Measurements from ENCODE around the gene PITX1. TPM values are rescaled to one million over a fixed set of nuclear protein-coding genes. Genes with fewer than 3 reads are reported as not detected.

The PITX1 gene
- total and polyA plus RNA-seq, 2 donors (not counting 1 experiment from before 2014, with no cell fraction given) = 1.7 to 3.1 TPM

DNA sequence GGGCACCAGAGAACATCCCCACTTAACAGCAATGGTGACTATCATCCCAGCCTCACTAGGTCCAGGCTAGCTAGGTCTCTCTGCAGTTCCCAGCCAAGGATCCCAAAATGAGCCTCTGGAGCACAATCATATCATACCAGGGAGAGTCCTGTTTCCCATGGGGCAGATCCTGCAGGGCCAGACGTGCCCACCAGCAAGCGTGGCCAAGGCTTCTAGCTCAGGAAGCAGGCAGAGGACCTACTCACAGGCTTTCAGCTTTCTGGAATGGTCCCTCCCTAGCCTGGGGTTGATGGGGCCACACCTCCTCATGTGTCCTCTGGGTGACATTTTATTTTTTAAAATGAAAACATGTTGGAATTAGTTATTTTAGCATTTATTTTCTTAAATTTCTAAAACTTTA is 45.7 kb upstream of the PITX1 start:
- DNase-seq (ENCODE audit: low read depth in 2 of 2) = no peak
- Histone ChIP-seq H4K20me1 (ENCODE audit: control insufficient read depth, extremely low read depth, insufficient read depth, low read length) (no peaks in the 10 kb centered on the region), H3K79me2 (ENCODE audit: control insufficient read depth, insufficient read depth, low read length) (no peaks in the 10 kb centered on the region), H2AFZ (ENCODE audit: low read length) (no peak overlapping the region), H3K27me3 (ENCODE audit: control insufficient read depth, insufficient read depth, low read length) (peaks cover 3% of the 10 kb centered on the region), H3K9ac (ENCODE audit: insufficient read depth, low read length) (no peak overlapping the region), H3K27ac (ENCODE audit: insufficient read depth, low read length) (no peak overlapping the region), H3K9me3 (ENCODE audit: control insufficient read depth, insufficient read depth, low read depth, low read length) (no peaks in the 10 kb centered on the region), H3K4me2 (ENCODE audit: extremely low read depth, insufficient read depth, low read length) (no peak overlapping the region), H3K4me3 (replicated peaks in 1 of 4; ENCODE audit: control extremely low read depth in 1 of 4, insufficient read depth in 1 of 4, low read depth in 3 of 4, low read length in 4 of 4) (no peak overlapping the region), H3K4me1 (ENCODE audit: control insufficient read depth, extremely low read depth, insufficient read depth, low read length) (no peaks in the 10 kb centered on the region), H3K36me3 (ENCODE audit: control insufficient read depth, insufficient read depth, low read length) (no peaks in the 10 kb centered on the region)
- TF ChIP-seq, protein P1, sequence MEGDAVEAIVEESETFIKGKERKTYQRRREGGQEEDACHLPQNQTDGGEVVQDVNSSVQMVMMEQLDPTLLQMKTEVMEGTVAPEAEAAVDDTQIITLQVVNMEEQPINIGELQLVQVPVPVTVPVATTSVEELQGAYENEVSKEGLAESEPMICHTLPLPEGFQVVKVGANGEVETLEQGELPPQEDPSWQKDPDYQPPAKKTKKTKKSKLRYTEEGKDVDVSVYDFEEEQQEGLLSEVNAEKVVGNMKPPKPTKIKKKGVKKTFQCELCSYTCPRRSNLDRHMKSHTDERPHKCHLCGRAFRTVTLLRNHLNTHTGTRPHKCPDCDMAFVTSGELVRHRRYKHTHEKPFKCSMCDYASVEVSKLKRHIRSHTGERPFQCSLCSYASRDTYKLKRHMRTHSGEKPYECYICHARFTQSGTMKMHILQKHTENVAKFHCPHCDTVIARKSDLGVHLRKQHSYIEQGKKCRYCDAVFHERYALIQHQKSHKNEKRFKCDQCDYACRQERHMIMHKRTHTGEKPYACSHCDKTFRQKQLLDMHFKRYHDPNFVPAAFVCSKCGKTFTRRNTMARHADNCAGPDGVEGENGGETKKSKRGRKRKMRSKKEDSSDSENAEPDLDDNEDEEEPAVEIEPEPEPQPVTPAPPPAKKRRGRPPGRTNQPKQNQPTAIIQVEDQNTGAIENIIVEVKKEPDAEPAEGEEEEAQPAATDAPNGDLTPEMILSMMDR (conservative IDR thresholded peaks at IDR 0.05 in 1 of 2, IDR thresholded peaks at IDR 0.05 in 1 of 2; ENCODE audit: low read depth in 1 of 2, low read length in 2 of 2) = no peak
- TF ChIP-seq EZH2 (IDR thresholded peaks at IDR 0.05; ENCODE audit: low read length, missing control alignments) = no peak

DNA sequence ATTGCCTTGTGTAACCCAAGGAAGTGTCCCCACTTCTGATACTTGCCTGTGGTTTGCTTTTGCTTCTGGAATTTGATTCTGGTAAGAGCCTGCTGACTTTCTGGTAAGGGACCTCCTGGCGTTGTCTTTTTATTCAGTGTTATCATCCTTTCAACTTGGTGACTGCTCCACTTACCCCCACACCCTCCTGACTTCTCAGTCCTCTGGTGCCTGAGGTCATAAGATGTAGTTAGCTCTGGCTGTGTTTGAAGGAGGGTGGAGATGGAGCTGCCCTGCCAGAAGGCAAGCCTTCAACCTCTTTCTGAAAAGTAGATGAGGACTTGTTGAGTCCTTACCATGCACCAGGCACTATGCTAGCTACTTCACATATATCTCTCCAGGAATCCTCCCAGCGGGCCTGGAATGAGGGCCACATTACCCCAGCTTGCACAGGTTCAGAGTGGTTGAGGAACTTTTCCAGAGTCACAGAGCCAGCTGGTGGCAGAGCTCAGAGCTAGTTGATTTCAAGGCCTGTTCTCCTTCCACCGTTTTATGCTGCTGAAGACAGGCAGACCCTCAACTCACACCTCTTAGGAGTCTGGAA is 45.2 kb upstream of the PITX1 start:
- no peaks in the 10 kb centered on the region for H3K79me2 ChIP-seq (ENCODE audit: control insufficient read depth, insufficient read depth, low read length)
- H3K27me3 ChIP-seq (ENCODE audit: control insufficient read depth, insufficient read depth, low read length) = peaks cover 3% of the 10 kb centered on the region
- no peak for DNase-seq (ENCODE audit: low read depth in 2 of 2)
- H3K9ac ChIP-seq (ENCODE audit: insufficient read depth, low read length) = no peak overlapping the region
- no peak overlapping the region for H3K4me2 ChIP-seq (ENCODE audit: extremely low read depth, insufficient read depth, low read length)
- no peak overlapping the region for H3K27ac ChIP-seq (ENCODE audit: insufficient read depth, low read length)
- no peaks in the 10 kb centered on the region for H4K20me1 ChIP-seq (ENCODE audit: control insufficient read depth, extremely low read depth, insufficient read depth, low read length)
- H3K36me3 ChIP-seq (ENCODE audit: control insufficient read depth, insufficient read depth, low read length) = no peaks in the 10 kb centered on the region
- no peaks in the 10 kb centered on the region for H3K9me3 ChIP-seq (ENCODE audit: control insufficient read depth, insufficient read depth, low read depth, low read length)
- H3K4me1 ChIP-seq (ENCODE audit: control insufficient read depth, extremely low read depth, insufficient read depth, low read length) = no peaks in the 10 kb centered on the region
- H2AFZ ChIP-seq (ENCODE audit: low read length) = no peak overlapping the region
- no peak for TF ChIP-seq EZH2 (IDR thresholded peaks at IDR 0.05; ENCODE audit: low read length, missing control alignments)
- TF ChIP-seq, protein P1 (conservative IDR thresholded peaks at IDR 0.05 in 1 of 2, IDR thresholded peaks at IDR 0.05 in 1 of 2; ENCODE audit: low read depth in 1 of 2, low read length in 2 of 2) = no peak
- no peak overlapping the region for H3K4me3 ChIP-seq (replicated peaks in 1 of 4; ENCODE audit: control extremely low read depth in 1 of 4, insufficient read depth in 1 of 4, low read depth in 3 of 4, low read length in 4 of 4)

DNA sequence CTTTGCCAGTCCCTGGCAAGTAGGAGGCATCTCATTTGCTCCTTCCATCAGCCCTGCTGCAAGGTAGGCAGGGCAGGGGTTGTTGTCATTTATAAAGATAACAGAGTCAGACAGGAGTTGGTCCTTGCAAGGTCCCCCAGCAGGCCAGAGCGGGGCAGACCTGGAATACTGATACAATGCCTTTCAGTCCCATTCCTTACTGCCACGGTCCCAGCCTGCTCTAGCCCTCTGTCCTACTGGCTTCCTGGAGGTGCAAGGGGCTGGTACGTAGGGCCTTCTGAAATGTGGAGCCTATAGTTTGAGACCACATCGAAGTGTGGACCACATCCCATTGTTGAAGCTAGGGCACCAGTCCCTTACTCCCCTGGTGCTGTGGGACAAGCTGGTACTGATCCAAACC is 42.8 kb upstream of the PITX1 start:
- Histone ChIP-seq H3K4me1 (ENCODE audit: control insufficient read depth, extremely low read depth, insufficient read depth, low read length) (no peaks in the 10 kb centered on the region), H3K27me3 (ENCODE audit: control insufficient read depth, insufficient read depth, low read length) (peaks cover 3% of the 10 kb centered on the region), H3K9ac (ENCODE audit: insufficient read depth, low read length) (no peak overlapping the region), H3K36me3 (ENCODE audit: control insufficient read depth, insufficient read depth, low read length) (no peaks in the 10 kb centered on the region), H3K79me2 (ENCODE audit: control insufficient read depth, insufficient read depth, low read length) (no peaks in the 10 kb centered on the region), H3K4me3 (replicated peaks in 1 of 4; ENCODE audit: control extremely low read depth in 1 of 4, insufficient read depth in 1 of 4, low read depth in 3 of 4, low read length in 4 of 4) (no peak overlapping the region), H3K9me3 (ENCODE audit: control insufficient read depth, insufficient read depth, low read depth, low read length) (no peaks in the 10 kb centered on the region), H3K27ac (ENCODE audit: insufficient read depth, low read length) (no peak overlapping the region), H4K20me1 (ENCODE audit: control insufficient read depth, extremely low read depth, insufficient read depth, low read length) (no peaks in the 10 kb centered on the region), H3K4me2 (ENCODE audit: extremely low read depth, insufficient read depth, low read length) (no peak overlapping the region), H2AFZ (ENCODE audit: low read length) (no peak overlapping the region)
- no peak for TF ChIP-seq EZH2 (IDR thresholded peaks at IDR 0.05; ENCODE audit: low read length, missing control alignments)
- TF ChIP-seq, protein P1 (conservative IDR thresholded peaks at IDR 0.05 in 1 of 2, IDR thresholded peaks at IDR 0.05 in 1 of 2; ENCODE audit: low read depth in 1 of 2, low read length in 2 of 2) = no peak
- no peak for DNase-seq (ENCODE audit: low read depth in 2 of 2)

All from fibroblast of lung (primary cell).